ENCODE results near the gene SIX3.

GRCh38 chr2:44944102-44944951 is 2.8 kb downstream of the SIX3 start:
- TF ChIP-seq POLR2A (IDR thresholded peaks at IDR 0.05; ENCODE audit: low read depth, low read length) (no peak), CTCF (conservative IDR thresholded peaks at IDR 0.05; ENCODE audit: low read depth, low read length) (no peak), CEBPB (IDR thresholded peaks at IDR 0.05; ENCODE audit: low read depth, low read length) (no peak), RAD21 (IDR thresholded peaks at IDR 0.05; ENCODE audit: low read length) (no peak), MXI1 (IDR thresholded peaks at IDR 0.05; ENCODE audit: borderline replicate concordance, low read depth, low read length) (no peak), RFX5 (IDR thresholded peaks at IDR 0.05; ENCODE audit: low read depth, low read length) (no peak), RCOR1 (IDR thresholded peaks at IDR 0.05; ENCODE audit: insufficient replicate concordance, low read length) (no peak), BHLHE40 (IDR thresholded peaks at IDR 0.05; ENCODE audit: low read depth, low read length) (no peak)
- TF ChIP-seq, protein P1, sequence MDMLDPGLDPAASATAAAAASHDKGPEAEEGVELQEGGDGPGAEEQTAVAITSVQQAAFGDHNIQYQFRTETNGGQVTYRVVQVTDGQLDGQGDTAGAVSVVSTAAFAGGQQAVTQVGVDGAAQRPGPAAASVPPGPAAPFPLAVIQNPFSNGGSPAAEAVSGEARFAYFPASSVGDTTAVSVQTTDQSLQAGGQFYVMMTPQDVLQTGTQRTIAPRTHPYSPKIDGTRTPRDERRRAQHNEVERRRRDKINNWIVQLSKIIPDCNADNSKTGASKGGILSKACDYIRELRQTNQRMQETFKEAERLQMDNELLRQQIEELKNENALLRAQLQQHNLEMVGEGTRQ (IDR thresholded peaks at IDR 0.05; ENCODE audit: low read depth, low read length): no peak
- TF ChIP-seq, protein P2, sequence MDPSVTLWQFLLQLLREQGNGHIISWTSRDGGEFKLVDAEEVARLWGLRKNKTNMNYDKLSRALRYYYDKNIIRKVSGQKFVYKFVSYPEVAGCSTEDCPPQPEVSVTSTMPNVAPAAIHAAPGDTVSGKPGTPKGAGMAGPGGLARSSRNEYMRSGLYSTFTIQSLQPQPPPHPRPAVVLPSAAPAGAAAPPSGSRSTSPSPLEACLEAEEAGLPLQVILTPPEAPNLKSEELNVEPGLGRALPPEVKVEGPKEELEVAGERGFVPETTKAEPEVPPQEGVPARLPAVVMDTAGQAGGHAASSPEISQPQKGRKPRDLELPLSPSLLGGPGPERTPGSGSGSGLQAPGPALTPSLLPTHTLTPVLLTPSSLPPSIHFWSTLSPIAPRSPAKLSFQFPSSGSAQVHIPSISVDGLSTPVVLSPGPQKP (IDR thresholded peaks at IDR 0.05; ENCODE audit: borderline replicate concordance, low read depth, low read length): no peak
